HG03442 (cell line): ENCODE measurements around the gene FBXL17.

ENCODE experiments used
- ATAC-seq: cut with Tn5 transposase; IDR thresholded peaks from one replicate; pipeline ENCODE4 v1.9.1; 2021; ENCODE audit warnings: mild to moderate bottlenecking, moderate library complexity; ENCODE audit not compliant: unreplicated experiment

The FBXL17 gene

DNA sequence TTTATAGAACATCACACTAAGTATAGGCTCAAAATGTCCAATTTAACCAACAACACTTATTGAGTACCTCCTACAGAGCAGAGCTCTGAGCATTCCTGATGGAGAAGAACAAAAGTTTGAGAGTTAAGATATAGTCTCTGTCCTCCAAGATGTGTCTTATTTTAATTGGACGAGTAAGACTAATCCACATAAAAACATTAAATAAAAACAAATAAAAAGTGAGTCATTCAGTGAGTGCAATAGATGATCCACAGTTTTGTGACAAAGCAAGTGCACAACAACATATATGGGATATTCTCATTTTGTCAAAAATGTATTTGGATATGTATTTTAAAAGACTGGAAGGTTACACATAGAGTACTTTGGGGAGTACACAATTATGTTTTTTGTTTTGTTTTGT, 277.4 kb downstream of the FBXL17 start:
- no peak for ATAC-seq

DNA sequence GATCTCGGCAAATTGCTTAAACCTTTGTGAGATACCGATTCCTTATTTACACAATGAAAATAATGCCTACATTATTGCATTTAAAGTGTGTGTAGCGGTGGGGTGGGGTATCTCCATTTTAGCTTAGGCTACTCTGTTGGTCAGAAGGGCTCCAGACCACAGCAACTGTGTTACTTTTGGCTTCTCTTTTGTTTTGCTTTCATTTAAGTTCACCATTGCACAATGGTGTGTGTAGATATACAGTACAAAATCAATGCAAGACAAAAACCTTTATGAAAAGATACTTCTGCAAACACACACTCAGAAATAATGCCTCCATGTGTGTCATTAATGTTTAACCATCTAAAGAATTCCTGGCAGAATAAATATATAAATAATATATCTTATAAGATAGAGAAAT, 279.4 kb downstream of the FBXL17 start:
- no peak for ATAC-seq

DNA sequence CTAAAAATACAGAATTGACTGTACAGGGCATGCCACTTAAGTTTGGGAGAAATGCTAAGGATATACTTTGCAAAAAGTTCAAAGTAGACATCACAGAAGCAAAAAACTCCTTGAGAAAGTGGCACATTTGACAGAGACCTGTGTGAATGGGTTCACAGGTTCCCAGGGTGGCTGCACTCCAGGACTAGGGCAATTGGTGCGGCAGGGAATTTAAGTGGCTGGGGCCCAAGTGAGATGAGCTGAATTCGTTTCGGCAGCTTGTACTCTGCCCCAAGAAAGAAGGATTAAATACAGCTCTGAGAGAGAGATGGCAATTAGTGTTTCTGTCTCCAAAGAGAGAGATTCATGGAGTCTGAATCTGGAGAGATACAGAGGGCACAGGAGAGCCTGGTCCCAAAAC, 280.1 kb downstream of the FBXL17 start:
- no peak for ATAC-seq

DNA sequence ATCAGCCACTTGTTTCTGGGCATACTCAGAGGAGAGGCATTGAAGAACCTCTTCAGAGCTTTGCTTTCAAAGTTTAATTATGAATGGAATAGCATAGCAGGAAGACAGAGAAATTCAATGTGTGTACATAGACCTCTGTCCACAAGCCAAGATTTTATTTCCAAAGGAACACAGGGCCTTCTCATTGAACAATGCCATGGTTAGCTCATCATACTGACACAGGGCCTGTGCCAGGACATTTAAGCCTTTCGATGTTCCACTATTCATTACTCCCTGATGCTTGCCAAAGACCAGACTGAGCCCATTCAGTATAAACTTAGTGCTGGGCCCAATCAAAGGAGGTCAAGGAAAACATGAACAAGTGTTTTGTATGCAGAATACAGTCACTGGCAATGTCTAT, 280.8 kb downstream of the FBXL17 start:
- ATAC-seq: no peak

DNA sequence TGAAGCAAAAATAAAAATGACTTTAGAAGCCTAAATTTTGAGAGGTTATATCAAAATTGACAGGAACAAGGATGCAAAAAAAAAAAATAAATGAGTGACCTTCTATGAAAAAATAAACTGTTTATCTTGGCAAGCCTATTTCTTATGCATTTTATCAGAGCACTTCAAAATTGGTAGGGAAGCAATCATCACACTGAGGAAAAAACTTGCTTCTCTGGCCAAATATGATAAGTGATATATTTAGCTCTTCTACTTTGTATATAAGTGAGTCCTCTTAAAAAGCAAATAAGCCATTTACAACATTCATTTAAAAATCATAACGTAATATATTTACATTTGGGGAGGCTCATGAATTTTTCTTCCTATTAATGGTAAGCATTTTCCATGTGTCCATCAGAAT, 287.1 kb downstream of the FBXL17 start:
- no peak for ATAC-seq

DNA sequence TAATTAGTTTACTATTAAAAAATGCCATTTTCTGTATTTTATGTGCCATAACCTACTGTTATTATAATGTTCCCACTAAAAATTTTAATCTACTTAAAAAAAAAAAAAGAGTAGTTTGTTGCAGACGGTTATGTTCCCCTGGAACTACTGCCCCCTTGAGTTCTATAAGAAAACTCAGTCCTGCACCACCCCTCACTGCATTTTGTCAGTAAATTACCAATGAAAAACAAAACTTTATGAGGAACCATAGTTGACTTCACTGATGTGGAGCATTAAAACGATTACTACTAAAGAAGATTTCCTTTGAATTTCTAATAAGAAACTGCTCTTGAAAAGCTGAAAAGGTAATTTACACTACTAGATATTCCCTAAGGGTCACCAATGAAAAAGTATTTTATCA, 288.7 kb downstream of the FBXL17 start:
- ATAC-seq: no peak

DNA sequence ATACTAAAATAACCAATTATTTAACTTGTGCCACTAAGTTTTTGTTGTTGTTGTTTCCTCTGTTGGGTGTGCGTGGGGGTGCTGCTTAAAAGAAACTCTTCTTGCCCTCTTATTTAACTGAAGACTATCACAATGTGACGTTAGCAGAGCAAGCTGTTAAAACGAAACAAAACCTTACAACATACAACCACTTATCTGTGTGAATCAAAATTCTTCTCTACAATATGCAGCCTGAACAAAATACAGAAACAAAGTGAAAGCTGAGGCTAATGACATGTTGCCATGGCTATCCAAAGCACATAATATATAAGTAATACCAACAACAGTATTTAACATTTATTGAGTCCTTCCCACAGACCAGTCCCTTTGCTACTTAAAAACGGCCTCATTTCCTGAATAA, 291.0 kb downstream of the FBXL17 start:
- no peak for ATAC-seq

DNA sequence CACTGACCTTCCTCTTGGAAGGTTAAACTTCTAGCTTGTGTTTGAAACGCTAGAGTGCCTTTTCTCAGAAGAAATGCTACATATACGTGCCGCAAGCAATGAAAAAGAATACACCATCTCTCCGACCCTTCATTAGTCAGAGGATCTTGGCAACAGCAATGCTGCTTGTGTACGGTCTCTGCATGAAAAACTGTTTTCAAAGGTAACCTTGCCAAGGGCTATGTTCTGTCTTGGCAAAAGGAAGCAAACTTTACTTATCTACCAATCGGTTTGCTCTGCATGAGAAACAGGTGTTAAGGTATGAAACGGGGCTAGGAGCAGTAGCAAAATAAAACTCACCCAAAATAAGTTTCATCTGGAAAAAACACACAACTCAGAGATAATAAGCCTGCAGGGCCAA, 297.8 kb downstream of the FBXL17 start:
- ATAC-seq: no peak

DNA sequence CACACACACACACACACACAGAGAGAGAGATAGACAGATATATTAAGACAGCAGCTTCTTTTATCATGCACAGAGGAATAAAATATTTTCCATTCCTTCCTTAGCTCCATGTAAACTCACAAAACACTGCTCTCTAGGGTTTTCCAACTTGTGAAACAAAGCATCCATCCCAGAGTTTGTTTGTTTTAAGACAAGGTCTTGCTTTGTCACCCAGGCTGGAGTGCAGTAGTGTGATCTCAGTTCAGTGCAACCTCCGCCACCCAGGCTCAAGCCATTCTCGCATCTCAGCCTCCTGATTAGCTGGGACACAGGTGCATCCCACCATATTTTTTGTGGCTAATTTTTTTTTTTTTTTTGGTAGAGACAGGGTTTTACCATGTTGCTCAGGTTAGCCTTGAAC, 298.7 kb downstream of the FBXL17 start:
- ATAC-seq: no peak

DNA sequence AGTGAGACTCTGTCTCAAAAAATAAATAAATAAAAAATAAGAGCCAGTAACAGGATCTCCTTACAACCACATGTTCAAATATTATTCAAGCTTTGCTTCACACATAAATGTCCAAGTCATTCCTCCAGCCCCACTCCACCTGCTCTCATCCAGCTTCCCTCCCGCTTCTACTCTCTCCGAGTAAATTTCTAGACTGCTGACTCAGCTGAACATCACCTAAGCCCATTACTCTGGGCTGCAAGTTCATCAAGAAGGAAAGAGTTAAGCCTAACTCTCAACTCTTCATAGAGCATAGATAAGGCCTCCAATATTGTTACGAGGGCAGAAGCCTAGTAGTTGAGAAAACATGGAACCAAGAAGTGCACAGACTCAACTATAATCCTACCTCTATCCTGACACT, 300.2 kb downstream of the FBXL17 start:
- no peak for ATAC-seq

DNA sequence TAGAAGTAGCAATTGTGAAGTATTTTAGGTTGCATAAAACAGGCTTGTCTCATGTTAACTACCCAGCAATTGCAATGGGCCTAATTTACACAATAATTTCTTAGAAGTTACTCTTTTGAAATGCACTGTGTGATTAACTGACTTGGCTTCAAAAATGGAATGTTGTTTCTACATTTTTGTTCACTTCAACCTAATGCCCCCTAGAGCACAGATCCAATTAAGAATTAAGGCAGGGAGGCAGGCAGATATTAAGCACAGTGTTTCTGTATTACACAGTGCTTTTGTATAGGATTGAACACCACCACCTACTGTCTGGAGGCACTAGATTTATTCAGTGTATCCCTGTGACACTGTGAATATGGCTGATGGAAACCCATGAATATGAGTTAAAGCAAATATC, 302.1 kb downstream of the FBXL17 start:
- no peak for ATAC-seq

DNA sequence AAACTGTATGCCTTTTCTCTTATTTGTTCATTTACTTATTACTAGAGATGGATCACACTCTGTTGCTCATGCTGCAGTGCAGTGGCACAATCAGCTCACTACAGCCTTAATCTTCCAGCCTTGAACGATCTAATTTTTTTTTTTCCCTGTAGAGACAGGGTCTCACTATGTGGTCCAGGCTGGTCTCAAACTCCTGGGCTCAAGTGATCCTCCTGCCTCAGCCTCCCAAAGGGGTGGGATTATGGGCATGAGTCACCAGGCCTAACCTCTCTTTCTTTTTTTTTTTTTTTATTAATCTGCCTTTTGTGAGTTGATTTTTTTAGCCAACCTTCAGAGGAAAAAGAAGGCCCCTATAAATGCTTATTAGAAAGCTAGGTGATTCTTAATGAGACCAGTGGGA, 303.0 kb downstream of the FBXL17 start:
- no peak for ATAC-seq

DNA sequence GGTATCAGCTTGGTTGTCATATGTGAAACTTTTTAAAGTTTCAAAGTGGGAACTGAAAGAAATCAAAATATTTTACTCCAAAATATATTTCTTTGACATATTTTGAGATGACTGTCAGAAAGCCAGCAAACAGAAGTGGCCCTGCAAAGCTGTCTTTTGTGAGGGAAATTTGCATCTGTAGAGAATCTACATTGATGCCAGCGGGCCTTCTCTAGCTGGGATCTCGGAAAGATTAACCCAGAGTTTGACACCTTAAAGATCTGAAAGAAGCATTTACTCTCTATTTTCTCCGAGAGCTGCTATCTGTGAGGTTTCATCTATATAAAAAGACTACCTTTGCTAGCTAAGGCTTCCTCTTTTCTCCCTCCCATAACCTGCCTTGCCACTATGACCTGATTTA, 303.6 kb downstream of the FBXL17 start:
- no peak for ATAC-seq

DNA sequence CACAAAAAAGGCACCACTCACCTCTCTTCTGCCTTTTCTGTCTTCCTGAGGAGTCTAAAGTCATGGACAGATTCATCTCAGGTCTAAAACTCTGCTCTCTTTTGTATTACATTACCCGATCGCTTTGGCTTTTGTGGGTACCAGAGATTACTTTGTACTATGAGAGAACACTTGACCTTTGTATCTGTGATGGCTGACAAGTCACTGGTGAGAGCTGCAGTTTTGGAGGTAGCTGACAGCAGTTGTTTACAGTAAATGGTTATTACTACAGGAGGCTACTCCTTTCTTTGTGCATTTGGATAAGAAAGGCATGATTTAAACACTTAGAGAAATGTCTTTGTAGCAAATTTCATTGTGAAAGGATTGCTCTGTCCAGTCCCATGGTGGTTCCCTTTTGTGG, 307.3 kb downstream of the FBXL17 start:
- ATAC-seq: no peak

DNA sequence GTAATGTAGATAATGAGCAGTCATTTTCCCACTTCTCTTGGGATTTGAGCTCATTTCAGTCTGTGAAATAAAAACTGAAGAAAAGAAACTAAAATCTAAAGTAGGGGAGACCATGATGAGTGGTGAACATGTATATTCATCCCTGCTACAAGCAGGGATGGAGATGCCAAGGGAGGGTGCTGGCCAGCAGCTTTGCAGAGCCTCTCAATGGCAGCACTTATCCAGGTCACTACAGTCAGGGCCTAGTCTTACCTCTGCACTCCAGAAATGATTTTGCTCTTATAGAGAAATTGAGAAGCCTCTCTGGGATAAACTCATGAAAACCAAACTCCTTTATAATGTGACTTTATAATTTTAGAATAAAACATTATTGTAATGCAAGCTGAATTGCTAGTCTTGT, 317.6 kb downstream of the FBXL17 start:
- no peak for ATAC-seq

DNA sequence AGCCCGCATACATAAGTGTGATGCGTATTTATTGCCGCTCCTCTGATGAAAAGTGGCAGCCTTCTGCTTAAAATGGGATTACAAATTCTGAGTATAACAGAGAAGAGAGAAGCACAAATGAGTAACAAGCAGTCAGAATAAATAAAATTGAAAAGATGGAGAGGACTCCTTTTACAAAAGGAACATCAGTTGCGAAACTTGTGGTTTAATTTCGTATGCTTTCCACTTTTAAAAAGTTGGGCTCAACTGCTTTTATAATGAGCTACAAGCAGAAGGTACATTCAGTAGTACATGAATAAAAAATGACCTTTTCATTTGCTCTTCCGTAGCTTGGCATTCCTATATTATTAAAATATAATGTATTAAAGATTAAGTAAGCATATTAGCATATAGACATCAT, 320.0 kb downstream of the FBXL17 start:
- ATAC-seq: no peak

DNA sequence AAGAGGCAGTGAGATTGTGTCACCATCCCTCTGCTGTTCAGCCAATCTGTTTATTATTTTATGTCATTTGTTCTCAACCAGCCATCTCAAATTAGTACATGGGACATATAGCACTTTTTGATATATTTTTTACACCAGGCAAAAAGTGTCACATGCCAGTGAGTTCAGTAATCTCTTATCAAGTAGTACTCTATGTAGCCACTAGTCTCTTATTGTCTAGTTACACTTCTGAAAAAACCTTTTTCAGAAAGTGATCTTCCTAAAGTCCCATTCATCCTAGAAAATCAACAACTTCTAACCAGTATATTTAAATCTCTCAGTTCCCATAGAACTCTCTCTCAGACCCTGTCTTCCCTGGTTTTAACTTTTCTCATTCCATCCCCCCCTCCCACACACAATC, 321.6 kb downstream of the FBXL17 start:
- no peak for ATAC-seq

DNA sequence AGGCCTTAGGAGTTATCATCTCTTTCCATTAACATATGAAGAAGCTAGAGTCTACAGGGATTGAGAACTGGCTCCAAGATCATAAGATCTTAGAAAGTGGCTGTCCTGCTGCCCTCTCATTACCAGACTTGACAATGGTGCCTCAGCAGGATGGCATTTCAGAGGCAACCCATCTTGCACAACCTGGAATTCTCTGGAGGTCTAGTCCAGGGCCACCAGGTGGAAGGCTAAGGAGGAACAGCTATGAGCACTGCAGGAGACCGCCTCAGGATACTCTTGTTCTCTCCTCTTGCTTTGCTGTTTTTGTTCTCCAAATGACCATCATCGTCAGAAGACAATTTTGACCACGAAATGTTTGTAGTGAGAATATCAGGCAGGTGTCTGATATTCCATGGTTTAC, 322.6 kb downstream of the FBXL17 start:
- no peak for ATAC-seq

DNA sequence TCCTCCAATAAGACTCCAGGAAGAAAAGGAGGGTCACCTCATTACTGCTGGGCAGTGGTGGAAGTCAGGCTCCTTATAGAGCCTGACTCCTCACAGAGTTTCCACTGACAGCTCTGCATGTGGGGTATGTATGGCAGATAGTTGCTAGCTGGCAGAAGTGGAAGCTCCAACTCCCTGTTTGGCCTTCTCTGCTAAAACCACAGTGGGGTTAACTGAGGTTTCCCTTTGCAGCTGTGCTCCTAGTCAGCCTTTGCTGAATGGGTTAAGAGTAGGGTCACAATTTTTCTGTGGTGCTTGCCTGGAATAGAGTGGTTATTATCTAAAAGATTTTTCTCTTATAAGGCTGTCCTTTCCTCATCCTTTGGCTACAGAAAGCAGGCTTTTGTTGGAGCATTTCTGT, 327.5 kb downstream of the FBXL17 start:
- no peak for ATAC-seq

DNA sequence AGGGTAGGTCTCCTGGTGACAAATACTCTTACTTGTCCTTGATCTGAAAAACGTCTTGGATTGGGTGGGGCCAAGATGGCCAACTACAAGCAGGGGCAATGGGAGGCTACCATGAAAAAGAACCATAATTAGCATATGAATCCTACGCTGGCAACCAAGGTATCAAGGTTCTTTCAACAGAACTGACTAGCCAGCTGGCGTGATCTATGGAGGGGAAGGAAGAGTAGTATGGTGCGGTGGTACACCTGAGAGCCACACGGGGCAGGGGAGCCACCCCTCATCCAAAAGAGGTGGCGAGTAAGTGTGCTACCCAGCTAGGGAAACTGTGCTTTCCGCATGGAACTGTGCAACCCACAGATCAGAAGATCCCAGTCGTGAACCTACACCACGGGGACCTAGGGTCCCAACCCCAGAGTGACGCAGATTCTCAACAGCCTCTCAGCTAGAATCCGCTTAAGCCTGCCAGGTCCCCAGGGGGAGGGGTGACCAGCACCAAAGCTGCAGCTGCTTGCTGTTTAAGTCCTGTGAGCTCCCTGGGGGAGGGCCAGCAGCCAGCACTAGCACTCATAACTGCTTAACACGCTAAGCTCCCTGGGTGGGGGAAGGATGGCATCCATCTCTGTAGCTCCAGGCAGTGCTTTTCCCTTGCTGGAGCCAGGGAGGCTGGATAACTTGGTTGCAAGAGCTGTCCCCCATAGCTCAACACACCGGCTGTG, 334.8 kb downstream of the FBXL17 start:
- no peak for ATAC-seq

DNA sequence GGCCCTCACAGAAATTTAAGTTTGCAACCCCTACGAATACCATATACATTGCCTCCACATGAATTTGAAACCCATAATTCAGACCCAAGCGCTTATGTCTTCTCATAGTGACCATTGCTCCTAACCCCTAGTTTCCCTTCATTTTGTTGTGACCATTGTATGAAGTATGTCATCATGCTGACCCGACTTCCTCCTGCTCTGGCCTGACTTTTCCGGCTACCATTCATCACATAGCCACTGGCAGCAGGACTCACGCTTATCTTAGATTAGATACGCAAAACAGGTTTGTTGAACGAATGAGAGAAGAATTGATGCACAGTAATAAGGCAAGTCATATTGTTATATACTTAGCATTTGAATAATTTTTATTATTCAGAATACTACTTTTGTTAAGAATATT, 345.4 kb downstream of the FBXL17 start:
- ATAC-seq: no peak

DNA sequence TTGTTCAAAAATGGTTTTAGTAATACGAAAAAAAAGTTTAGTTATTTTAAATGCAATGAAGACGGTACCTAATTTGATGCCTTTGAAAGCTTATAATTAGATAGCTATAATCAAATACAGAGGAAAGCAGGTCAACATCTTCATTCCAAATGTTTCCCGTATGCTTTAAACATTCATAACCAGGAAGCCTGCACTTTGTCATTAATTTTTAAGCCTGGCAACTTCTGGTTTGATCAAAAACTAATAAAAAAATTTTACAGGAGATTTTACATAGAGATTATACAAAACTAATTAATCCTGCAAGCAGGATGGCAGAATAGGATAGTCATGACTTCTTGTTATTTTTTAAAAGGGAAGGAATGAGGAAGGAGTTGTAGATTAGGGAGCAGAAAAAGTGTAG, 353.0 kb downstream of the FBXL17 start:
- ATAC-seq: no peak

DNA sequence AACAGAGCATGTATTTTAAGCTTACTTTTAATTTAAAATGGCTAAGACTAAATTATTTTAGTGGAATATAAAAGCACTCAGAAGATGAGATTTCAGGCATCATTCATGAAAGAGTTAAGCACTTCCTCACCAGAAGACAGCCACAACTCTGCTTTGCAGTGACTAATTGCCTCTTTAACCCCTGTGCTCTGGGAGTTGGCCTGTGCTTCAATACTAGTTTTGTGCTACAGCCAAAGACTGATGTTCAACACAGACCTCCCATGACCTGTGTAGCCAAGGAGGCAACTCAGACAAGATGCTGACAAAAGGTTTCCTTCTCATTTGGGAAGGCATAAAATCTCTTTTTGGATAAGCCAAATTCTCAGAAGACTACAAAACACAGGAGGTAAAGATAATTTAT, 353.5 kb downstream of the FBXL17 start:
- ATAC-seq: no peak

DNA sequence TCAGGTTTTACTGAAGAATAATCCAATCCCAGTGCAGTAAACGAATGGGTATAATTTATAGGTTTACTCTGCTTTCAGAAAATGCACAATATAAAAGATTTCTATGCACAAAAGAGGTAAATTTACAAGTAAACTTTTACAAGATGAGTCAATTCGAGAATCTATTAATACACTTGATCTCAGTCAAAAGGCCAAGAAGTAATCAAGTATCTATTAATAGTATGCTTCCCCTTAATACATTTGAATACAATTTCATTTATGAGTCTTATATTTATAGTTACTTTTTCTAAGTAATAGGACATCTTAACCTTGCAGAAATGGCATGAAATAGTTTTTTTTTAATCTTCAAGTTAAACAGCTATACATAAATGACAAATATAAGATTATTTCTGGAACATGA, 355.9 kb downstream of the FBXL17 start:
- ATAC-seq: no peak
